Hepatocyte (in vitro differentiated cells): ENCODE data around the gene CMSS1. TPM values are rescaled to one million over a fixed set of nuclear protein-coding genes. Genes with fewer than 3 reads are reported as not detected.

ENCODE experiments used
- DNase-seq: peaks from one replicate; pipeline ENCODE4 v3.0.0-alpha.2; 2016; ENCODE audit warnings: low spot score
- H2AFZ ChIP-seq: fragments of 200-600 bp; sonication (generic); 2 replicates; pipeline ENCODE4 v1.6.0; 2016; ENCODE audit warnings: antibody characterized with exemption, mild to moderate bottlenecking
- H3K27ac ChIP-seq: fragments of 200-600 bp; sonication (generic); 2 replicates; pipeline ENCODE4 v1.5.1; 2016; ENCODE audit warnings: mild to moderate bottlenecking
- H3K27me3 ChIP-seq: fragments of 200-600 bp; sonication (generic); 2 replicates; pipeline ENCODE4 v1.6.1; 2016
- H3K36me3 ChIP-seq: fragments of 200-600 bp; sonication (generic); replicated peaks from 2 replicates; pipeline ENCODE4 v1.5.1; 2016; ENCODE audit warnings: low read depth; ENCODE audit not compliant: insufficient read depth
- H3K4me1 ChIP-seq: fragments of 200-600 bp; sonication (generic); 2 replicates; pipeline ENCODE4 v1.5.1; 2016; ENCODE audit warnings: mild to moderate bottlenecking, moderate library complexity; ENCODE audit not compliant: insufficient read depth
- H3K4me2 ChIP-seq: fragments of 200-600 bp; sonication (generic); 2 replicates; pipeline ENCODE4 v1.6.0; 2016
- H3K4me3 ChIP-seq: fragments of 200-600 bp; sonication (generic); 2 replicates; pipeline ENCODE4 v1.5.1; 2016; ENCODE audit warnings: mild to moderate bottlenecking
- H3K79me2 ChIP-seq: fragments of 200-600 bp; sonication (generic); 2 replicates; pipeline ENCODE4 v1.6.0; 2017; ENCODE audit warnings: mild to moderate bottlenecking
- H3K9me2 ChIP-seq: fragments of 200-600 bp; sonication (generic); replicated peaks from 2 replicates; pipeline ENCODE4 v1.6.0; 2017; ENCODE audit warnings: mild to moderate bottlenecking; ENCODE audit not compliant: insufficient read depth
- H3K9me3 ChIP-seq: fragments of 200-600 bp; sonication (generic); 2 replicates; pipeline ENCODE4 v1.5.1; 2016; ENCODE audit warnings: low read depth, mild to moderate bottlenecking
- H4K20me1 ChIP-seq: fragments of 200-600 bp; sonication (generic); 2 replicates; pipeline ENCODE4 v1.6.0; 2016; ENCODE audit warnings: mild to moderate bottlenecking; ENCODE audit not compliant: insufficient read depth, poor library complexity, severe bottlenecking
- EZH2 ChIP-seq: fragments of 200-600 bp; sonication (generic); IDR thresholded peaks from 2 replicates; pipeline ENCODE4 v1.6.1; 2016; ENCODE audit warnings: antibody characterized with exemption, mild to moderate bottlenecking, borderline replicate concordance
- EZH2phosphoT487 ChIP-seq: fragments of 200-600 bp; sonication (generic); IDR thresholded peaks from one replicate; pipeline ENCODE4 v1.6.1; 2018; ENCODE audit warnings: antibody characterized with exemption, mild to moderate bottlenecking, low read depth, moderate library complexity; ENCODE audit not compliant: unreplicated experiment, severe bottlenecking
- WGBS: methylation state at CpG from one replicate; pipeline ENCODE4 v1.1.6; 2016; ENCODE audit warnings: low lambda C conversion rate; ENCODE audit errors: missing lambda C conversion rate; 5-methylcytosine and 5-hydroxymethylcytosine counted together
- polyA plus RNA-seq: library from polyadenylated mRNA; unstranded; fragments of >200 nt; fragmentation: Nextera tagmentation; extraction: Ambion mirVana; gene quantifications from 2 replicates; pipeline ENCODE4 v1.2.1, GENCODE V29; 2016
- total RNA-seq: library from RNA; depleted of rRNA; stranded (reverse); fragments of >200 nt; gene quantifications from 2 replicates; pipeline ENCODE4 v1.2.3, GENCODE V29; 2014
- TF ChIP-seq, protein P1 (sequence below): fragments of 200-600 bp; sonication (generic); IDR thresholded peaks from 2 replicates; pipeline ENCODE4 v1.5.1; 2016; ENCODE audit warnings: antibody characterized with exemption, mild to moderate bottlenecking; ENCODE audit not compliant: poor library complexity

CMSS1 gene
- total and polyA plus RNA-seq, 2 experiments from 2014 or later = 11.8 to 17.0 TPM

DNA sequence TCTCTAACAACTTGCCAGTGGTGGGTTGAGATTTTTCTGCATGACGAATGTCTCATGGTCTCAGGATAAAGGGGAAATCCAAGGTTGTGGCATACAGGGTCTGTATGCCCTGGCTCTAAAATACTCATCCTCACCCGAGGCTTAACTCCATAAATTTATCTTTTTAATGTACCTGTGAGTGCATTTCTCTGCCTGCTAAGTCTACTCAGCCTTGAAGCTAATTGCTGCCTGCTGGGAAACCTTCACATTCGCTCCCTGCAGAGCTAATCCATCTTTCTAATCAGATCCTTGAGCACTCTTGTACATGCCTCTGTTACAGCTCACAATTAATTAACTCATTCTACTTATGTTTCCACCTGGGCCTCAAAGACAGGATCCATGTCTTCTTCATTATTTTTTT lies 93.8 kb downstream of the CMSS1 start:
- H3K36me3 ChIP-seq = no peaks in the 10 kb centered on the region
- H3K79me2 ChIP-seq = no peaks in the 10 kb centered on the region
- H3K9me2 ChIP-seq = no peaks in the 10 kb centered on the region
- H3K4me2 ChIP-seq = no peak overlapping the region
- no peak overlapping the region for H3K4me3 ChIP-seq
- no peak for TF ChIP-seq EZH2
- TF ChIP-seq, protein P1, sequence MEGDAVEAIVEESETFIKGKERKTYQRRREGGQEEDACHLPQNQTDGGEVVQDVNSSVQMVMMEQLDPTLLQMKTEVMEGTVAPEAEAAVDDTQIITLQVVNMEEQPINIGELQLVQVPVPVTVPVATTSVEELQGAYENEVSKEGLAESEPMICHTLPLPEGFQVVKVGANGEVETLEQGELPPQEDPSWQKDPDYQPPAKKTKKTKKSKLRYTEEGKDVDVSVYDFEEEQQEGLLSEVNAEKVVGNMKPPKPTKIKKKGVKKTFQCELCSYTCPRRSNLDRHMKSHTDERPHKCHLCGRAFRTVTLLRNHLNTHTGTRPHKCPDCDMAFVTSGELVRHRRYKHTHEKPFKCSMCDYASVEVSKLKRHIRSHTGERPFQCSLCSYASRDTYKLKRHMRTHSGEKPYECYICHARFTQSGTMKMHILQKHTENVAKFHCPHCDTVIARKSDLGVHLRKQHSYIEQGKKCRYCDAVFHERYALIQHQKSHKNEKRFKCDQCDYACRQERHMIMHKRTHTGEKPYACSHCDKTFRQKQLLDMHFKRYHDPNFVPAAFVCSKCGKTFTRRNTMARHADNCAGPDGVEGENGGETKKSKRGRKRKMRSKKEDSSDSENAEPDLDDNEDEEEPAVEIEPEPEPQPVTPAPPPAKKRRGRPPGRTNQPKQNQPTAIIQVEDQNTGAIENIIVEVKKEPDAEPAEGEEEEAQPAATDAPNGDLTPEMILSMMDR = no peak
- TF ChIP-seq EZH2phosphoT487 = no peak
- H3K27me3 ChIP-seq = no peaks in the 10 kb centered on the region
- DNase-seq = no peak
- H3K9me3 ChIP-seq = no peaks in the 10 kb centered on the region
- WGBS = 51% methylated on average over 3 of the region's 3 CpGs
- no peak overlapping the region for H2AFZ ChIP-seq
- peaks cover 22% of the 10 kb centered on the region for H3K4me1 ChIP-seq
- H4K20me1 ChIP-seq = no peaks in the 10 kb centered on the region
- peak overlapping the region; percentile 74 for H3K27ac ChIP-seq

DNA sequence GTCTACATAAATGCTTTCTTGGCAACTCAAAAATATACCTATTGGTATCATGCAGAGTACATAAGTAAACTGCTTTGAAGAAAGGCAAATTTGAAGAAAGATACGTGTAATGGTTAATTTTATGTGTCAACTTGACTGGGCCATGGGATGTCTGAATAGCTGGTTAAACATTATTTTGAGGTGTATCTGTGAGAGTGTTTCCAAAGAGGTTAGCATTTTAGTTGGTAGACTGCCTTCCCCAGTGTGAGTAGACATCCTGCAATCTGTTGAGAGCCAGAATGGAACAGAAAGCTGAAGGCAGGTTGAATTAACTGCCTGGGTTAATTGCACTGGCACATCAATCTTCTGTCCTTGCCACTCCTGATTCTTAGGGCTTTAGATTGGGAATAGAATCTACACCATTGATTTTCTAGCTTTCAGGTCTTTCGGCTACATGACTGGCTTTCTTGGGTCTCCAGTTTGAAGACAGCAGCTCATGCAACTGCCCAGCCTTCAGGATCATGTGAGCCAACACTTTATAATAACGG lies 98.3 kb downstream of the CMSS1 start:
- no peaks in the 10 kb centered on the region for H4K20me1 ChIP-seq
- peaks cover 15% of the 10 kb centered on the region for H3K4me1 ChIP-seq
- H3K4me3 ChIP-seq = no peak overlapping the region
- H3K79me2 ChIP-seq = no peaks in the 10 kb centered on the region
- no peaks in the 10 kb centered on the region for H3K27me3 ChIP-seq
- H2AFZ ChIP-seq = no peak overlapping the region
- no peaks in the 10 kb centered on the region for H3K9me2 ChIP-seq
- H3K27ac ChIP-seq = no peak overlapping the region
- H3K36me3 ChIP-seq = no peaks in the 10 kb centered on the region
- no peak for DNase-seq
- no peak overlapping the region for H3K4me2 ChIP-seq
- no peak for TF ChIP-seq EZH2phosphoT487
- TF ChIP-seq, protein P1 = no peak
- no peak for TF ChIP-seq EZH2
- WGBS = 92% methylated on average over 3 of the region's 3 CpGs
- no peaks in the 10 kb centered on the region for H3K9me3 ChIP-seq

DNA sequence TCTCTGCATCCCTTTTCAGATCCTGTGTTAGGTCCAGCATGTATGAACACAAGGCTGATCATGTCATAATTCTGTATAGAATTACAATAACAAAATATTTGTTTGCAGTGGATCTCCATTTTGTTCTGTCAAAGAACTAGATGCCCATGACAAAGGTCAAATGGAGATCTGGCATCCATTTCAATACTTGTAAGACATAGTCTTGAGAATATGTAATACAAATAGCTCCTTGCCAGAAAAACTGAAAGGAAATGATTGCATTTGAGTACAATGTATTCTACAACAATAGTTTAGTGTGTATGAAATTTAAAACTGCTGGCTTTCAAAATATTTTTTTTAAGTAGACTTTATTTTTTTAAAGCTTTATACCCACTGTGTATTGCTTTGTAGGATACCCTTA lies 101.1 kb downstream of the CMSS1 start:
- TF ChIP-seq, protein P1 = no peak
- TF ChIP-seq EZH2 (no peak), EZH2phosphoT487 (no peak)
- no peak overlapping the region for H3K4me3 ChIP-seq
- no peaks in the 10 kb centered on the region for H3K27me3 ChIP-seq
- H3K9me2 ChIP-seq = no peaks in the 10 kb centered on the region
- no peak overlapping the region for H3K4me2 ChIP-seq
- no peaks in the 10 kb centered on the region for H4K20me1 ChIP-seq
- H3K4me1 ChIP-seq = peaks cover 19% of the 10 kb centered on the region
- H3K79me2 ChIP-seq = no peaks in the 10 kb centered on the region
- H3K27ac ChIP-seq = no peak overlapping the region
- H3K9me3 ChIP-seq = no peaks in the 10 kb centered on the region
- H2AFZ ChIP-seq = no peak overlapping the region
- DNase-seq = no peak
- H3K36me3 ChIP-seq = no peaks in the 10 kb centered on the region

DNA sequence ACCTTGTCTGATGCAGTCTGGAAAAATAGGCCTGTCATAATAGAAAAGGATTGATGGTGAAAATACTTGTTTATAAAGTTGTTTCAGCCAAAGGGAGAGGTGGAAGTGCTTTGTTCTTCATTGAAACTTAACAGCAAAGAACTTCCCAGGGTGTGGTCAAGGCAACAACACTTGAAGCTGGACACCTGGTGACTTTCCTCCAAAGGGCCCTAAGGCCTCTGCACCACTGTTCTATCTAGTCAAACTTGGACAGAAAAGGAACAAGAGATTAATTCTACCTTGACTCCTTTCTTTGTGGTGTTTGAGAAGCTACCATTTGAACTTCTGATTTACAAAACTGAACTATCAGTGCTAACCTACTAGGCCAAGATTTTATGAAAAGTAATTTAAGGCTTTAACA lies 102.0 kb downstream of the CMSS1 start:
- H3K4me2 ChIP-seq = peak overlapping the region; percentile 22
- peaks cover 19% of the 10 kb centered on the region for H3K4me1 ChIP-seq
- H3K27ac ChIP-seq = peak overlapping the region; percentile 90
- no peak for DNase-seq
- no peaks in the 10 kb centered on the region for H4K20me1 ChIP-seq
- no peaks in the 10 kb centered on the region for H3K9me2 ChIP-seq
- no peaks in the 10 kb centered on the region for H3K79me2 ChIP-seq
- H2AFZ ChIP-seq = peak overlapping the region; percentile 4
- TF ChIP-seq, protein P1 = no peak
- TF ChIP-seq EZH2phosphoT487 = no peak
- TF ChIP-seq EZH2 = no peak
- no peaks in the 10 kb centered on the region for H3K9me3 ChIP-seq
- no peaks in the 10 kb centered on the region for H3K27me3 ChIP-seq
- H3K4me3 ChIP-seq = no peak overlapping the region
- no peaks in the 10 kb centered on the region for H3K36me3 ChIP-seq
